ENCODE results near the gene RXFP1.
A peak's percentile ranks its signal among the peaks of the same experiment; 100 is the strongest.

RXFP1 gene

DNA sequence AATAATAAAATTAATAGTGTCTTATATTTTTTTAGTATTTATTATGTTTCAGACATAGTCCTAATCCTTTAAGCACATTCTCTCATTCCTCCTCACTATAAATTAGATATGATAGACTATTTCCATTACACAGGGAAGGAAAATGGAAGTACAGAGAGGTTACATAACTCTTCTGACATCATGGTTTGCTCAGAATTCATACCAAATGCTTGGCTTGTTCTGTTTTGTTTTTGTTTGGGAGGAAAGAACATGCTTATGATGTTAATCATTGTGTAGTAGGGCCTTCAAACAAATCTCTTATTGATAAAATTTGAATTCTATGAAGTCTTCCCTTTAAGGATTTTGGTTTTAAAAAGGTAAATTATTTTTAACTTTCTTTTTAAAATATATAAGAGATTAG is 59.5 kb downstream of the RXFP1 start:
- no peak for TF ChIP-seq TAF1 (IDR thresholded peaks at IDR 0.05; ENCODE audit: low read depth)
- no peak for TF ChIP-seq TCF12 (IDR thresholded peaks at IDR 0.05; ENCODE audit: low read depth)

DNA sequence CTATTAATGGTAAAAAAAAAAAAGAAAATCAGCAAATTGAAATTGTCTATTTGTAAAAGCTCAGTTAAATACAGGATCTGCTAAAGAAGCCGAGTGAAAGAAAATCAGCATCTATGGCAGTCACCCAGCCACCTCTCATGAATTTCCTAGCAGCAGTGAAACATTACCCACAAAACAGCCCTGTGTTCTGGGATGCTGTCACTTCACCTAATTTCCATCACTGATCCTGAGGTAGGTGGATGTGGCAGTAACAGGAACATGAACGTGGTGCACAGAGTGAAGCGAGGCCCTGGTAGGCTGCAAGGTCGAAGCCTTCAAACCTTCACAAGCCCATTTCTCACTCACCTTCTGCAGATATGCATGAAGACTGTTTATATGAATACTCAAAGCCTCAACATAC is 65.2 kb downstream of the RXFP1 start:
- TF ChIP-seq NFIC (IDR thresholded peaks at IDR 0.05) (no peak), TEAD4 (IDR thresholded peaks at IDR 0.05) (no peak), RAD21 (IDR thresholded peaks at IDR 0.05; ENCODE audit: low read depth) (no peak), TAF1 (IDR thresholded peaks at IDR 0.05; ENCODE audit: low read depth) (no peak), TCF12 (IDR thresholded peaks at IDR 0.05; ENCODE audit: low read depth) (no peak), EP300 (IDR thresholded peaks at IDR 0.05; ENCODE audit: borderline replicate concordance) (no peak)
- TF ChIP-seq, protein P1, sequence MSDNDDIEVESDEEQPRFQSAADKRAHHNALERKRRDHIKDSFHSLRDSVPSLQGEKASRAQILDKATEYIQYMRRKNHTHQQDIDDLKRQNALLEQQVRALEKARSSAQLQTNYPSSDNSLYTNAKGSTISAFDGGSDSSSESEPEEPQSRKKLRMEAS (IDR thresholded peaks at IDR 0.05) = no peak

DNA sequence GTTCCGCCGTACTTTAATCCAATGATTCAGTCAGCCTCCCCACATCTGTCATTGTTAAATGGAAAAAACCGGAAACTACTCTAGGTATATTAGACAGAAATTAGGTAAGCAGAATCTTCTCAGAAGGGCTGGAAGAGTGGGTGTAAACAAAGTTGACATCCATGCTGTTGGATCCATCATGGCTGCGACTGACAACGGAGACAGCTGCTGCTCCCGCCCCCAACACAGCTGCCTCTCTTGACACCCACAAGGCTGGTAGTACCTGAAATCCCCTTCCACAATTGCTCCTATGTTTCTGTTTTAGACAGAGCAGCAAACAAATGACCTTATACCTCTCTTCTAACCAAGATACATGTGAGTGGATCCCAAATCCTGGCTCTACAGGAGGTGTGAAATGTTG is 66.6 kb downstream of the RXFP1 start:
- TF ChIP-seq, protein P2, sequence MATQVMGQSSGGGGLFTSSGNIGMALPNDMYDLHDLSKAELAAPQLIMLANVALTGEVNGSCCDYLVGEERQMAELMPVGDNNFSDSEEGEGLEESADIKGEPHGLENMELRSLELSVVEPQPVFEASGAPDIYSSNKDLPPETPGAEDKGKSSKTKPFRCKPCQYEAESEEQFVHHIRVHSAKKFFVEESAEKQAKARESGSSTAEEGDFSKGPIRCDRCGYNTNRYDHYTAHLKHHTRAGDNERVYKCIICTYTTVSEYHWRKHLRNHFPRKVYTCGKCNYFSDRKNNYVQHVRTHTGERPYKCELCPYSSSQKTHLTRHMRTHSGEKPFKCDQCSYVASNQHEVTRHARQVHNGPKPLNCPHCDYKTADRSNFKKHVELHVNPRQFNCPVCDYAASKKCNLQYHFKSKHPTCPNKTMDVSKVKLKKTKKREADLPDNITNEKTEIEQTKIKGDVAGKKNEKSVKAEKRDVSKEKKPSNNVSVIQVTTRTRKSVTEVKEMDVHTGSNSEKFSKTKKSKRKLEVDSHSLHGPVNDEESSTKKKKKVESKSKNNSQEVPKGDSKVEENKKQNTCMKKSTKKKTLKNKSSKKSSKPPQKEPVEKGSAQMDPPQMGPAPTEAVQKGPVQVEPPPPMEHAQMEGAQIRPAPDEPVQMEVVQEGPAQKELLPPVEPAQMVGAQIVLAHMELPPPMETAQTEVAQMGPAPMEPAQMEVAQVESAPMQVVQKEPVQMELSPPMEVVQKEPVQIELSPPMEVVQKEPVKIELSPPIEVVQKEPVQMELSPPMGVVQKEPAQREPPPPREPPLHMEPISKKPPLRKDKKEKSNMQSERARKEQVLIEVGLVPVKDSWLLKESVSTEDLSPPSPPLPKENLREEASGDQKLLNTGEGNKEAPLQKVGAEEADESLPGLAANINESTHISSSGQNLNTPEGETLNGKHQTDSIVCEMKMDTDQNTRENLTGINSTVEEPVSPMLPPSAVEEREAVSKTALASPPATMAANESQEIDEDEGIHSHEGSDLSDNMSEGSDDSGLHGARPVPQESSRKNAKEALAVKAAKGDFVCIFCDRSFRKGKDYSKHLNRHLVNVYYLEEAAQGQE (IDR thresholded peaks at IDR 0.05; ENCODE audit: low read depth) = no peak
- TF ChIP-seq, protein P1 (IDR thresholded peaks at IDR 0.05) = no peak
- TF ChIP-seq TCF12 (IDR thresholded peaks at IDR 0.05; ENCODE audit: low read depth) (no peak), CEBPB (IDR thresholded peaks at IDR 0.05) (no peak), FOXM1 (IDR thresholded peaks at IDR 0.05; ENCODE audit: borderline replicate concordance, low read depth) (no peak), EGR1 (IDR thresholded peaks at IDR 0.05) (no peak), ZBTB7A (IDR thresholded peaks at IDR 0.05; ENCODE audit: low read depth) (no peak), CREB1 (IDR thresholded peaks at IDR 0.05; ENCODE audit: low read depth) (no peak), RAD21 (IDR thresholded peaks at IDR 0.05; ENCODE audit: low read depth) (no peak), YY1 (IDR thresholded peaks at IDR 0.05; ENCODE audit: low read depth) (no peak), TAF1 (IDR thresholded peaks at IDR 0.05; ENCODE audit: low read depth) (no peak), TEAD4 (IDR thresholded peaks at IDR 0.05) (no peak), EP300 (IDR thresholded peaks at IDR 0.05; ENCODE audit: borderline replicate concordance) (no peak), NFIC (IDR thresholded peaks at IDR 0.05) (no peak)
- TF ChIP-seq, protein P3, sequence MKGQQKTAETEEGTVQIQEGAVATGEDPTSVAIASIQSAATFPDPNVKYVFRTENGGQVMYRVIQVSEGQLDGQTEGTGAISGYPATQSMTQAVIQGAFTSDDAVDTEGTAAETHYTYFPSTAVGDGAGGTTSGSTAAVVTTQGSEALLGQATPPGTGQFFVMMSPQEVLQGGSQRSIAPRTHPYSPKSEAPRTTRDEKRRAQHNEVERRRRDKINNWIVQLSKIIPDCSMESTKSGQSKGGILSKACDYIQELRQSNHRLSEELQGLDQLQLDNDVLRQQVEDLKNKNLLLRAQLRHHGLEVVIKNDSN (IDR thresholded peaks at IDR 0.05) = no peak

DNA sequence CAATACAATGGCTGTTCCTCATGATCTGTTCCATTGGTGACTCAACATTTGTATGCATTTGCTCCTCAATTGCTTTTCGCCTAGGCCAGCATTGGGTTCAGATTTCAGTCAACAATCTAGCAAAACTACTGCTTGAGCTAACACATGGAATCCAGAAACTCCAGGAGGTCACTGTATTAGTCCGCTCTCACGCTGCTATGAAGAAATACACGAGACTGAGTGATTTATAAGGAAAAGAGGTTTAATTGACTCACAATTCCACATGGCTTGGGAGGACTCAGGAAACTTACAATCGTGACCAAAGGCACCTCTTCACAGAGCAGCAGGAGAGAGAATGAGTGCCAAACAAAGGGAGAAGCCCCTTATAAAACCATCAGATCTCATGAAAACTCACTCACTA is 67.1 kb downstream of the RXFP1 start:
- TF ChIP-seq TEAD4 (IDR thresholded peaks at IDR 0.05) = peak; percentile 76
- TF ChIP-seq YY1 (IDR thresholded peaks at IDR 0.05; ENCODE audit: low read depth) = peak; percentile 47; the same call in 1 of the 2 replicates
- TF ChIP-seq NFIC (IDR thresholded peaks at IDR 0.05) = peak; percentile 66; the same call in 1 of the 2 replicates
- TF ChIP-seq TCF12 (IDR thresholded peaks at IDR 0.05; ENCODE audit: low read depth) = peak; percentile 78
- TF ChIP-seq ZBTB7A (IDR thresholded peaks at IDR 0.05; ENCODE audit: low read depth) = no peak
- peak; percentile 22; the same call in 1 of the 2 replicates for TF ChIP-seq FOXM1 (IDR thresholded peaks at IDR 0.05; ENCODE audit: borderline replicate concordance, low read depth)
- no peak for TF ChIP-seq RAD21 (IDR thresholded peaks at IDR 0.05; ENCODE audit: low read depth)
- no peak for TF ChIP-seq CREB1 (IDR thresholded peaks at IDR 0.05; ENCODE audit: low read depth)
- TF ChIP-seq EP300 (IDR thresholded peaks at IDR 0.05; ENCODE audit: borderline replicate concordance) = peak; percentile 63
- TF ChIP-seq, protein P1 (IDR thresholded peaks at IDR 0.05) = peak; percentile 68
- TF ChIP-seq CEBPB (IDR thresholded peaks at IDR 0.05) = peak; percentile 79

DNA sequence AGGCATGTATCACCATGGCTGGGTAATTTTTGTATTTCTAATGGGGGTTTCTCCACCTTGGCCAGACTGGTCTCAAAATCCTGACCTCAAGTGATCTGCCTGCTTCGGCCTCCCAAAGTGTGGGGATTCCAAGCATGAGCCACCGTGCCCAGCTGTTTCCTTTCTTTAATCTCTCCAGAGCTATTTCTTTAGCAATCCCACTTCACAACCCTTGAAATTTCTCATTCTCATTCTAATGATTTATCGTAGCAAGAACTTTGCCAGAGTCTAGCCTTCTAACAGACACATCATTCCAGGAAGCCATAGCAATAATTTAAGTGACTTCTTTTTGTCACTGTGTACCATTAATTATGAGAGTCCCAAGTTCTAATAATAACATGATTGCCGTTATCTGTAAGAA is 68.6 kb downstream of the RXFP1 start:
- TF ChIP-seq NFIC (IDR thresholded peaks at IDR 0.05) (no peak), TAF1 (IDR thresholded peaks at IDR 0.05; ENCODE audit: low read depth) (no peak), YY1 (IDR thresholded peaks at IDR 0.05; ENCODE audit: low read depth) (no peak), EP300 (IDR thresholded peaks at IDR 0.05; ENCODE audit: borderline replicate concordance) (no peak), CREB1 (IDR thresholded peaks at IDR 0.05; ENCODE audit: low read depth) (no peak), ZBTB7A (IDR thresholded peaks at IDR 0.05; ENCODE audit: low read depth) (no peak)
- TF ChIP-seq, protein P2 (IDR thresholded peaks at IDR 0.05; ENCODE audit: low read depth) = no peak
- TF ChIP-seq, protein P1 (IDR thresholded peaks at IDR 0.05) = no peak

DNA sequence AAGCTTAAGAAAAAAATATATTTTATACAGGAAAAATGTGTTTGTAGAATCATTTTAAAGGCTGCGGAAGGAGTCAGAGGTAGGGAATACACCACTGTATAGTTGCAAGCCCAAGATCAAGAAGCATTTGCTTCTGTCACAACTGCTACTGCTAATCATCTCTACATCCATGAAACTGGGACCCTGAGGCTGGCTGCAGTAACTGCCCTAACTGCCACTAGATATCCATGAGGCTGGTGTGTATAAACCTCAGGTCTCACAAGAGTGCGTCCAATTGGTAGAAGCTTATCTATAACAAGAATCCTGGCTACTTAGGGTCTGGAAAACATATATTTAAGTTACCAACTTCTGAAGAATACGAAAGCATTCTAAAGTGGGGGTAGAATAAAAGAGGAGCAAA is 69.1 kb downstream of the RXFP1 start:
- TF ChIP-seq FOXM1 (IDR thresholded peaks at IDR 0.05; ENCODE audit: borderline replicate concordance, low read depth) (no peak), RAD21 (IDR thresholded peaks at IDR 0.05; ENCODE audit: low read depth) (no peak), TCF12 (IDR thresholded peaks at IDR 0.05; ENCODE audit: low read depth) (no peak), CEBPB (IDR thresholded peaks at IDR 0.05) (no peak), EP300 (IDR thresholded peaks at IDR 0.05; ENCODE audit: borderline replicate concordance) (no peak), NFIC (IDR thresholded peaks at IDR 0.05) (no peak), YY1 (IDR thresholded peaks at IDR 0.05; ENCODE audit: low read depth) (no peak), TAF1 (IDR thresholded peaks at IDR 0.05; ENCODE audit: low read depth) (no peak), CREB1 (IDR thresholded peaks at IDR 0.05; ENCODE audit: low read depth) (no peak), EGR1 (IDR thresholded peaks at IDR 0.05) (no peak), ZBTB7A (IDR thresholded peaks at IDR 0.05; ENCODE audit: low read depth) (no peak), TEAD4 (IDR thresholded peaks at IDR 0.05) (no peak)
- TF ChIP-seq, protein P2 (IDR thresholded peaks at IDR 0.05; ENCODE audit: low read depth) = no peak
- TF ChIP-seq, protein P1 (IDR thresholded peaks at IDR 0.05) = no peak
- TF ChIP-seq, protein P3 (IDR thresholded peaks at IDR 0.05) = no peak

All from Ishikawa (cell line).